ENCODE data around the gene PRR35.

Gene PRR35

GRCh38 chr16:528111-529011 lies 31.8 kb upstream of the PRR35 start:
- peak; percentile 33 for DNase-seq

GRCh38 chr16:529012-529575 lies 31.1 kb upstream of the PRR35 start:
- peak; percentile 42 for DNase-seq

GRCh38 chr16:530111-530817 lies 29.9 kb upstream of the PRR35 start:
- DNase-seq, result no peak

- DNase-seq, result no peak
These were observed 28.6 kb upstream of the PRR35 start for GRCh38 chr16:531494-532125.

GRCh38 chr16:533391-534123 lies 26.6 kb upstream of the PRR35 start:
- no peak for DNase-seq

- DNase-seq, result no peak
These were observed 26.1 kb upstream of the PRR35 start for GRCh38 chr16:534135-534534.

GRCh38 chr16:534856-535445 lies 25.2 kb upstream of the PRR35 start:
- no peak for DNase-seq

GRCh38 chr16:535446-536405 lies 24.5 kb upstream of the PRR35 start:
- no peak for DNase-seq

GRCh38 chr16:536746-537145 lies 23.4 kb upstream of the PRR35 start:
- no peak for DNase-seq

GRCh38 chr16:537415-538335 lies 22.5 kb upstream of the PRR35 start:
- DNase-seq, result no peak

- DNase-seq, result no peak
These were observed 20.2 kb upstream of the PRR35 start for GRCh38 chr16:539901-540530.

GRCh38 chr16:540645-541340 lies 19.4 kb upstream of the PRR35 start:
- DNase-seq, result no peak

- DNase-seq, result no peak
These were observed 16.7 kb upstream of the PRR35 start for GRCh38 chr16:543301-544164.

GRCh38 chr16:544517-544916 lies 15.7 kb upstream of the PRR35 start:
- DNase-seq, result no peak

- DNase-seq, result peak; percentile 60
These were observed 13.1 kb upstream of the PRR35 start for GRCh38 chr16:546909-547770.

- no peak for DNase-seq
These were observed 11.6 kb upstream of the PRR35 start for GRCh38 chr16:548586-548985.

Measured in CD4-positive, alpha-beta T cell treated with Interleukin-21 for 1 hour (primary cell).